ENCODE results near the gene NUDT15.

- TF ChIP-seq POLR2A (IDR thresholded peaks at IDR 0.05; ENCODE audit: borderline replicate concordance, extremely low read depth, insufficient read depth, insufficient read length), result no peak
- TF ChIP-seq CTCF (IDR thresholded peaks at IDR 0.05 in 2 of 3, conservative IDR thresholded peaks at IDR 0.05 in 1 of 3; ENCODE audit: borderline replicate concordance in 1 of 3, insufficient read depth in 1 of 3, low read depth in 2 of 3, low read length in 2 of 3), result no peak
- TF ChIP-seq POLR2AphosphoS5 (IDR thresholded peaks at IDR 0.05; ENCODE audit: low read depth, low read length), result no peak
- no peak for TF ChIP-seq MAX (IDR thresholded peaks at IDR 0.05)
- TF ChIP-seq RAD21 (IDR thresholded peaks at IDR 0.05; ENCODE audit: low read depth), result no peak
Measured at GRCh38 chr13:48093588-48093987, 56.1 kb downstream of the NUDT15 start.
